Measurements from ENCODE around the gene TYROBP. TPM values are rescaled to one million over a fixed set of nuclear protein-coding genes. Genes with fewer than 3 reads are reported as not detected.
"Not testable (repeated sequence)": the region's sequence is repeated elsewhere in the genome, so short reads cannot be mapped to it uniquely, and the experiment has no call there.

The TYROBP gene
- total RNA-seq, 4 donors from 2014 or later = 47.1 to 145 (median 50.7) TPM

GRCh38 chr19:35895911-35896642 lies 12.0 kb downstream of the TYROBP start:
- no peaks in the 10 kb centered on the region for H3K27me3 ChIP-seq
- DNase-seq (ENCODE audit: extremely low spot score) = no peak
- no peak overlapping the region for H3K27ac ChIP-seq (replicated peaks in 1 of 4)
- 91% methylated on average over 19 of the region's 21 CpGs for WGBS
- intact Hi-C loops (cut with DNase I) = loop anchor here (5.0 kb wide), 1 partner anchor 36 kb away; no protein-coding TSS in a partner anchor
- H3K36me3 ChIP-seq = peaks cover 26 to 66% (median 60%) of the 10 kb centered on the region in 4 donors
- TF ChIP-seq EP300 (IDR thresholded peaks at IDR 0.05) (no peak), CTCF (IDR thresholded peaks at IDR 0.05) (no peak), POLR2AphosphoS5 (IDR thresholded peaks at IDR 0.05) (no peak), POLR2A (IDR thresholded peaks at IDR 0.05; ENCODE audit: low read depth) (no peak)
- peaks cover 14 to 35% (median 30%) of the 10 kb centered on the region in 4 donors for H3K4me1 ChIP-seq
- no peak overlapping the region for H3K4me3 ChIP-seq
- H3K9me3 ChIP-seq = no peaks in the 10 kb centered on the region

GRCh38 chr19:35894342-35894741 lies 13.8 kb downstream of the TYROBP start:
- Histone ChIP-seq H3K4me3 (no peak overlapping the region), H3K27ac (replicated peaks in 1 of 4) (no peak overlapping the region), H3K27me3 (no peaks in the 10 kb centered on the region), H3K36me3 (peaks cover 41 to 83% (median 76%) of the 10 kb centered on the region in 4 donors), H3K4me1 (peaks cover 10 to 32% (median 25%) of the 10 kb centered on the region in 4 donors), H3K9me3 (no peaks in the 10 kb centered on the region)
- no peak for DNase-seq (ENCODE audit: extremely low spot score)
- TF ChIP-seq POLR2A (IDR thresholded peaks at IDR 0.05; ENCODE audit: low read depth) = no peak
- WGBS = 89% methylated on average over 2 of the region's 2 CpGs
- intact Hi-C loops (cut with DNase I) = no loop called here

GRCh38 chr19:35891819-35892218 lies 16.3 kb downstream of the TYROBP start:
- DNase-seq (ENCODE audit: extremely low spot score); H3K9me3 ChIP-seq; intact Hi-C loops (cut with DNase I); H3K27me3 ChIP-seq; H3K4me3 ChIP-seq; H3K27ac ChIP-seq (replicated peaks in 1 of 4): not testable (repeated sequence)
- Histone ChIP-seq H3K36me3 (peaks cover 56 to 99% (median 84%) of the 10 kb centered on the region in 4 donors), H3K4me1 (peaks cover 0 to 10% (median 5%) of the 10 kb centered on the region in 4 donors)
- WGBS = 83% methylated on average over 3 of the region's 3 CpGs

- H3K4me3 ChIP-seq = no peak overlapping the region
- no peak for DNase-seq (ENCODE audit: extremely low spot score)
- H3K4me1 ChIP-seq = no peaks in the 10 kb centered on the region
- no peaks in the 10 kb centered on the region for H3K27me3 ChIP-seq
- no peak for TF ChIP-seq CTCF (IDR thresholded peaks at IDR 0.05)
- no peak for TF ChIP-seq POLR2A (IDR thresholded peaks at IDR 0.05; ENCODE audit: low read depth)
- H3K27ac ChIP-seq (replicated peaks in 1 of 4) = no peak overlapping the region
- no peaks in the 10 kb centered on the region for H3K9me3 ChIP-seq
- intact Hi-C loops (cut with DNase I) = no loop called here
- WGBS = 90% methylated on average over 12 of the region's 13 CpGs
- H3K36me3 ChIP-seq = peaks cover 44 to 87% (median 68%) of the 10 kb centered on the region in 4 donors
These were observed 17.9 kb downstream of the TYROBP start for GRCh38 chr19:35890113-35890650.

- H3K9me3 ChIP-seq = no peaks in the 10 kb centered on the region
- WGBS = 91% methylated on average over 13 of the region's 18 CpGs
- intact Hi-C loops (cut with DNase I) = loop anchor here (10.0 kb wide), 1 partner anchor 115 kb away; the partner anchor contains the start of gene ARHGAP33
- no peaks in the 10 kb centered on the region for H3K4me1 ChIP-seq
- peaks cover 44 to 81% (median 63%) of the 10 kb centered on the region in 4 donors for H3K36me3 ChIP-seq
- no peak for TF ChIP-seq POLR2A (IDR thresholded peaks at IDR 0.05; ENCODE audit: low read depth)
- TF ChIP-seq POLR2AphosphoS5 (IDR thresholded peaks at IDR 0.05) = no peak
- no peak for TF ChIP-seq CTCF (IDR thresholded peaks at IDR 0.05)
- no peak for TF ChIP-seq EP300 (IDR thresholded peaks at IDR 0.05)
- no peaks in the 10 kb centered on the region for H3K27me3 ChIP-seq
- H3K27ac ChIP-seq (replicated peaks in 1 of 4) = no peak overlapping the region
- no peak for DNase-seq (ENCODE audit: extremely low spot score)
- no peak overlapping the region for H3K4me3 ChIP-seq
These were observed 18.6 kb downstream of the TYROBP start for GRCh38 chr19:35889370-35890112.
